NCI-H2196 (cell line): ENCODE results near the gene GRK2.

Source experiments
- DNase-seq: peaks from one replicate; lab custom pipeline; 2025; ENCODE audit not compliant: unreplicated experiment; lab: John Stamatoyannopoulos, UW

GRK2 gene

DNA sequence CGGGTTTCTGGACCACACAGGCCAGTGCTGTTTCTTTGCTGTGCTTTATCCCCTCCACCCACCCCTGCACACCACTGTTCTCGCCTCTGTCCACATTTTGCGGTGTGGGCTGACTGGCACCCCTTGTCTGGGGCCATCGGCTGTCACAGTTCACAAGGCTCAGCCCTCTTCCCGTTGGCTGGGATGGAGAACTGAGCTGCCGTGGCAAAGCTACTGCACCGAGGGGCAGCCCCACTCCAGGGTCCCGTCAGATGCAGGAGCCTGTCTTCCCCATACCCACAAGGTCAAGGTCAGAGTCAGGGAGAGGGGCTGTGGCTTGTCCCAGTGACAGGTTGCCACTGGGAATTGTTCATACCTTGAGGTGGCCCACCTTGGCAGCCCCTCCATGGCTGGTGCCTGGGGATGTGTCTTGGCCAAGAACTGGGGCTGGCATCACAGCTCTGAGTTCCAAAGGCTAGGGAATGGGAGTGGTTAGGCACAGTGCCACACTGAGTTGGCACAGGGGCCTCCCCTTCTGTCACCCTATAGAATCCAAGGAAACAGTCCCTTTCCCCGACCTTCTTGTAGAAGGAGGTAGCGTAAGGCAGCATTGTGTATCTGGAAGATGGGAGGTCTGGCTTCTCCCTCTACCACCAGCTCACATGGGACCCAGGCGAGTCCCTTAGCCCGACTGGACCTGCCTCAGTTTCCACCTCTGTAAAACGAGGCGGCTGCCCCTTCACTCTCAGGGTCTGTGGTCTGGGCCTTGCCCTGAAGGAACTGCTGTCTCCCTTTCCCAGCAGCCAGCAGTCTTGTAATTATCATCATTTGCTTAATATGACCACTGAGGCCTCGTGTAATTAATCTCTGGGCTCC is 3.4 kb downstream of the GRK2 start:
- no peak for DNase-seq

DNA sequence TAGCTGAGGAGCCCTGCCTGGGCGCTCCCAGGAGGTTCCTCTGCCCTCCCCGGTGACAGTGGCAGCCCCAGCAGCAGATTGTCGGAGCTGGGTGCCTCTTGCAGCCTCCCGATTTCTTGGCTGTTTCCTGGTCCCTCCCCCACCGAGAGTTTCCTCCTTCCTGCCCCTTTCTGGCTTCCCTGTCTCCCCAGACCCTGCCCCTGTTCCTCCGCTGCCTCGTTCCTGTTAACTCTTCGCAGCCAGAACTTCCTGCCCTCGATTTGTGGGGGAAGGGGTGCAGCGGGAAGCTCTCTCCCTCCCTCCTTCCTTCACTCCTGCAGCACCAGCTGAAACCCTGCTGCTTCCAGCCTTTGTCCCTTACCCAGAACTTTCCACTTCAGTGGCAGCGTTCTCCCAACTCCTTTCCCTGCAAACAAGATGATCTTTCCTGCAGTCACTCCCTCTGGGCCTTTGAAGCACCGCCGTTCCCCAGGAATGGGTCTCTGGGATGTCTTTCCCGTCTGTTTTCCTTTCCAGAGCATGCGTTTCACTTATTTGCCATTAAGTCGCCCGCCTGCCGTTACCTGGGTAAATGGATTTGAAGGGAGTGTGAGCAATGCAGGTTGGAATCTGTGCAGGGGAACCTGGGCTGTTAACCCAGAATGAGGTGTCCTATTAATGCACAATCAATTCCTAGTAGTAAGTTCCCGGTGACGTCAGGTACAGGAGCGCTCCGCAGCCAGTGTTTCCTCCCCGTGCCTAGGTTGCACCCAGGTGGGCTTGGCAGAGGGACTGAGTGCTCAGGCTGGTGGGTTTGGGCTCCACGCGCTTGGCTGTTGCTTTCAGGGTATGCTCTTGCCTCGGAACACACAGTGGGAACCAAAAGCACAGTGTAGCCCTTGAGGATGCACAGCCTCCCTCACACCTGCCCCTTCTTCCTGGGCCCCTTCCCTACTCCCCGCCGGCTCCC is 4.3 kb downstream of the GRK2 start:
- no peak for DNase-seq

DNA sequence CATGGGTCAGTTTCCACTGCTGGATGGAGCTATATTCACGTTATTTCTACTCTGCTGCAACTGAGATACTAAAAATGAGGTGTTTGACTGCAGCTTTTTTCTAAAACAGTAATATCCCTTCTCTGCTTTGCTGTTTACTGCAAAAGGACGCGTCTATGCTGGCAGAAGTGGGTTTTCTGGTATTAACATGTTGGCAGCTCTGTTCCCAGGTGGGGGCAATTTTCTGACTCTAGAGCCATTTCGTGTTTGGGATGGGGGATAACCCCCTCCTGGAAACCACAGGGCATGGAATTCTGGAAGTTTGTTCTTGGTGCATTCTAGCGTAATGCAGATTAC is 4.9 kb downstream of the GRK2 start:
- no peak for DNase-seq

DNA sequence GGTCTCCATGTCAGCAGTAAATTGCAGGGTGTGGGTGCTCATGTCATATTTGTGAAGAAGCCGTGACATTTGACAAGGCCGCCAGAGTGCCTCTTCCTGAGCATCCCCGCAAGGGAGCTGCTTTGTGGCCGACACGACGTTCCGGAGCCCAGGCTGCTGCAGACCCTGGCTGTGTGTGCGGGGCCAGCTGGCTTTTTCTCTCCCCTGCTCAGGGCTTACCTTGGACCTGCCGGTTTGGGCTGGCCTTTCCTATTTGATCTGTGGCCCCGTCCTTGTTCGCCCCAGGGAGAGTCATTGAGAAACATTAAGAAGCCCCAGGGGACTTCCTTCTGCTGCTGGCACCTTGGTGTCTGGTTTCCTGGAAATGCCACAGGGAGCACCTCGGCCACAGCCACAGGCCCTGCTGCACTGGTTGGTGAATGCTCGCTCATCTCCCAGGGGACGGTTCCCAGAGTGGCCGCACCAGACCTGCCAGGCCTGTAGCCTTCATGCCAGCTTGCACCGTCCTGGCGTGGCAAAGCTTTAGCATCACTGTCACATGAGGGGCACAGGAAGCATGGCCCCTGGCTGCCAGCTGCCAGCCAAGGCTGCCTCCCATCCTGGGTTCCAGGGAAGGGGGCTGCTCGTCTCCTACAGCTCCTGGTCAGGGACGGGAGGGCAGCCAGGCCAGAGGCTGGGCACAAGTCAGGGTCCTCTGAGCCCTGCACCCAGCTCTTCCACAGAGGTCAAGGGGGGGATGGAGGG is 5.4 kb downstream of the GRK2 start:
- no peak for DNase-seq

DNA sequence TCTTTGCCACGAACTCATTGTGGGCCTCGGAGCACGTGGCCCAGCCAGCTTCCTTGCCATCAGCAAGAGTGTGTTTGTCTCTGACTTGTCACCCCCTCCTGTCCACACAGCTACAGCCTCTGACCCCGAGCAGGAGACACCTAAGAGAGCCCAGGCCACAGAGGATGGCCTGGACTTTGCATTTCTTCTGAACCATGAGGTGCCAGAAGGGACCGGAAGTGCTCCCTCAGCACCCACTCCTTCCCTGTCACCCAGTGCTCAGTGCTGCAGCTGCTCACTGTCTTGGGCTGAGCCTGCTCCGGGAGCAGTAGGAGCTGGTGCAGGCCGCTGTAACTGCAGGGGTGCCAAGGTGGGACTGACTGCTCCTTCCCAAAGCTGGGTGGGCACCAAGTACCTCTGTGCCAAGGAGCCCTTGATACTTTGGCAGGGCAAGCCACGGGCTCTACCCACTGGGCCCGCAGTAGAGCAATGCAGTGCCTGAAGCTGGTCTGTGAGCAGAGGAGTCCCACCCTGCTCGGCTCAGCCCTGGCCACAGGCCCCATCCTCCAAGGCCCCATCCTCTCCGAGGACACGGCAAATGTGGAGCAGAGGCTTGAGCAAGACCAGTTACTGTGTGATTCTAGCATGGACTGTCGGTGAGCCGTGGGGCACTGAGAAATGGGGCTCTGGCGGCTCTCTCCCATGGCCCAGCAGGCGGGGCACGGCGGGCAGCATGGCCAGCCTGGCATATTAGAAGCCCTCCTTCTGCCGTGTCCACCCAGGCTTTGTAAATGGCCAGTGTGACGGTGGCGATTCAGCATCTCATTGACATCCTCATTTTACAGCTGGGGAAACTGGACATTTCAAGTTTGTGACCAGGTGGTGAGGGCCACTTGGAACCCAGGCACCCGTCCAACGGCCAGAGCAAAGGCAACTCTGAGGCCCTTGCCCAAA is 6.3 kb downstream of the GRK2 start:
- no peak for DNase-seq

DNA sequence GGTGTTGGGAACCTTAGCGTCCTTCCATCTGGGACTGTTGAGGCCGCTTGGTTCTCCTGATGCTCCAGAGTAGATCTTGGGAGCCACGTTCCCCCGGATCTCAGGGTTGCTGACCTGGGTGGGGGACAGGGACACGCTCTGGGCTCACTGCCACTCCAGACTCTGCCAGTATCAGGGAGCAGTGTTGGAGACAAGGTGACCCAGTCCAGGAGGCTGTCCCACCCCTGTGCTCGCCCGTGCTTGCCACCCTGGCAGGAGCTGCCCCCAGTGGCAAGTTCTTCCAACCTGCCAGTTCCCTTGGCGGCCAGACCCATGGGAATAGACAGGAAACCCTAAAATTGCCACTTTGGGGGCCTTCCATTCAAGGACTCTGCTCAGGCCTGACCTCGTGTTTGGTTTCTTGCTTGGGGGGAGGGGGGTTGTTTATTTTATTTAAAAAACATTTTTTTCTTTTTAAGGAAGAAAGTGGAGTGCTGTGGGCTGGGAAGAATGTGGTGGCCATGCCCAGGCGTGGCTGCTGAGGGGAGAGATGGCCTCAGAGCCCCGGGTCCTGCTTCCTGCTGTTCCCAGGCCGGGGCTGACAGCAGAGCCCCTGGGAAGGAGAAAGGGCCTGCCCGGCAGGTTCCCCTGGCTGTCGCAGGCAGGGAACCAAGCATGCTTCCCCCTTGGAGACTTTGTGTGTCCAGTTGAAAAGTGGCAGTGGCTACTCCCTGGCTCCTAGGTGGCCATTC is 7.2 kb downstream of the GRK2 start:
- DNase-seq: no peak

DNA sequence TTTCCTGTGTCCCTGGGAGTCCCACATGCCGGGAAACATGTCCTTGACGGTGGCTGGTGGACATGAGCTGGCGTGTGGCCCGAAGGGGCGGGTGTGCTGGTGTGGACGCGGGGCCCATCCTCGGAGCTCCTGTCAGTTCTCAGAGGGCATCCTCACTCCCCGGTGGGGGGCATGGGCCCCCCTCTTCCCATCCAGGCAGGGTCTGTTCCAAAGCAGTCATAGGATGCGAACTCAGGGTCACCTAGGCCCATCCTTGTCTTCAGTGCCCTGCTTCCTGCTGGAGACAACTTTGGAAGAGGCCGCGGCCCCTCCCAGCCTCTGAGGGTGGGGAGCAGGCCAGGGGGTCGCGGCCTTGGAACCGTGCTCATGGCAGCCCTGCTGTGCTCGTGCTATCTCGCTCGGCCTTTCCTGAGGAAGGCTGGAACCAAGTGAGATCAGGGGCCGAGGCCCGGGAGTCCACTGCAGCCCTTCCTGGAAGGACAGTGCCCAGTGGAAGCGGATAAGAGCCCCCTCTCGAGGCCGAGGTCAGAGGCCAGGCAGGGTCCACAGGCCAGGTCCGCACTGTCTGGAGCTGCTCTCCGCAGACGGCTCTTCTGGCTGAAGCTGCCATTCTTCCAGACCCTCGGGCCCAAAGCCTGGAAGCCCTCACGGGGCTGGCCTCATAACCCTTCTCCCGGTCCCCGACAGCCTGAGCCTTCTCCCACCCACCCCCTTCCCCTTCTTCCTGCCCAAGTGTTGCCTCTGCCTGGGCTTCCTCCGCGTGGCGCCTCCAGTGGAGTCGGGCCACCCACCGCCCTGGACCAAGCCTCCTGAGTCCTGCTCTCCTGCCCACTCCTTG is 8.7 kb downstream of the GRK2 start:
- DNase-seq: no peak

DNA sequence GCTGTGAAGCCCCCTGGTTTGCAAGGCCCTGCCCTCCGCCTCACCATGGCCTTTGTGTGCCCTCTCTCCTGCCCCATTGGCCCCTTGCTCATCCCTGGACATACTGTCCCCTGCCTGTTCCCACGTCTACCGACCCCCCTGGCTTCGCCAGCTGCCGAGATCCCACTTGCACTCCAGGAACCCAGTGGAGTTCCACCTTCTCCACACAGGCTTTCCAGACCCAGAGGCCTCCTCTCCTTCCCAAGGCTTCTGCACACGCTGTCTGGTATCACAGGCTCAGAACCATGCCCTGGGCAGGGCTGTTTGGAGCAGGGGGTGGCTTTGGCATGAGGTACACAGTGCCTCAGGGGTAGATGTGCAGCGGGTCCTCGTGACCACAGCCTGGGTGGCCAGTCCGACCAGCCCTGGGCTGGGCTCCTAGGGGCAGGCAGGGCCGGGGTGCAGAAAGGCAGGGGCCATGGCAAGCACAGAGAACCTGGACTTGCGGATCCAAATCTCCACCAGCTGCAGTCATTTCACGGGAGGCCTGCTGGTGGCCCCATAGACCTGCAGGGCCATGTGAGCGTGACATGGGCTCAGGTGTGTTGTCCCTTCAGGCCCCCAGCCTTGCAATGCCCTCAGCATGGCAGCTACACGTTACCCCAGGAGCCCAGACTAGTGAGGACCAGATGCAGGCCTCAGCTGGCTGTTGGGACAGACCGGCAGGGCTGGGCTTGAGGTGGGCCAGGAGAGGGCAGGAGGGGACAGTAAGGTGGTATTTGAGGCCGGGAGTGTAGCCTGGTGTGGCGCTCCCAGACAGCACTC is 9.5 kb downstream of the GRK2 start:
- no peak for DNase-seq

DNA sequence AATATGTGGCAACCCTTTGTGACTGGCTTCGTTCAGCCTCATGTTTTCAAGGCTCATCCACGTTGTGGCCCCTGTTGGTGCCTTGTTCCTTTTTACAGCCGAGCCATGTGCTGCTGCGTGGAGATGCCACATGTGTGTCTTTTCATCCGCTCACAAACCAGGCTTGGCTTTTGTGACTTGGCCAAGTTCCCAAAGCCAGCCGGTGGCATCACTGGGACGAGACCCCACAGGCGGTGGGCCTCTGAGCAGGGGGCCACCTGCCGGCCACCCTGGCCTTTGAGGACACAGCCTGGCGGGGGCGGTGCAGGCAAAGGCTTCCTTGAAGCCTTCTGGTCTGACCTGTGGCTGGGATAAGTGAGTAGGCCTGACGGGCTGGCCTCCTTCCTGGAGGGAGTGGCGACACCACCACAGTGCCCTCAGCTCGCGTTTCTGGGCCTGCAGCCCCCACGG is 10.5 kb downstream of the GRK2 start:
- no peak for DNase-seq

DNA sequence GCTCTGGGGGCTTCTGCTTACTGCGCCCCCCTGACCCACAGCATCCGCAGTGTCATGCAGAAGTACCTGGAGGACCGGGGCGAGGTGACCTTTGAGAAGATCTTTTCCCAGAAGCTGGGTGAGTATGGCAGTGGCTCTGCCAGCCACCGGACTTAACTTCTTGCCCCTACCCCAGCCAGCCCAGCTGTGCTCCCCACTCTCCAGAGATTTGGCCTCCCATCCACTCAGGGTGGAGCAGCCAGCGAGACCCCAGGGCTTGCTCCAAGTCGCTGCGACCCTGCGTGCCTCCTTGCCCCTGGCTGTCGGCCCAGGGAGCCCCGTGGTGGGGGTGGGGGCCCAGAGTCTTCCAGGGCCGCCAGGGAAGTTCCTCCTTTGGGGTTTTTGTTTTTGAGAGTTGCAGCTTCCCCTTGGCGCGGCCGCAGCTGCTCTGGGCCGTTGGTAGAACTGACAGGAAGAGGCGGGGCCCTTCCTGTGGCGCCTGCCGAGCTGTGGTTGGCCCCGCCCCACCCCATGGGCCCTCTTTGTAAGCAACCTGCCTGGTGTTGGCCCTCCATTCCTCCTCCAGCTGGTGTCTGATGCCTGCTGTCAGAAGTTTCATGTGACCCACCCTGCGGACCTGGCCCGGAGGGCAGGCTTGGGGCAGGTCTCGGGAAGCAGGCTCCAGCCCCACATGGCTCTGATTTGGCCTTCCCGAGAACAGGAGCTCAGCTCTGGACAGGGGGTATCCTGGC is 11.1 kb downstream of the GRK2 start:
- DNase-seq: peak; percentile 81

DNA sequence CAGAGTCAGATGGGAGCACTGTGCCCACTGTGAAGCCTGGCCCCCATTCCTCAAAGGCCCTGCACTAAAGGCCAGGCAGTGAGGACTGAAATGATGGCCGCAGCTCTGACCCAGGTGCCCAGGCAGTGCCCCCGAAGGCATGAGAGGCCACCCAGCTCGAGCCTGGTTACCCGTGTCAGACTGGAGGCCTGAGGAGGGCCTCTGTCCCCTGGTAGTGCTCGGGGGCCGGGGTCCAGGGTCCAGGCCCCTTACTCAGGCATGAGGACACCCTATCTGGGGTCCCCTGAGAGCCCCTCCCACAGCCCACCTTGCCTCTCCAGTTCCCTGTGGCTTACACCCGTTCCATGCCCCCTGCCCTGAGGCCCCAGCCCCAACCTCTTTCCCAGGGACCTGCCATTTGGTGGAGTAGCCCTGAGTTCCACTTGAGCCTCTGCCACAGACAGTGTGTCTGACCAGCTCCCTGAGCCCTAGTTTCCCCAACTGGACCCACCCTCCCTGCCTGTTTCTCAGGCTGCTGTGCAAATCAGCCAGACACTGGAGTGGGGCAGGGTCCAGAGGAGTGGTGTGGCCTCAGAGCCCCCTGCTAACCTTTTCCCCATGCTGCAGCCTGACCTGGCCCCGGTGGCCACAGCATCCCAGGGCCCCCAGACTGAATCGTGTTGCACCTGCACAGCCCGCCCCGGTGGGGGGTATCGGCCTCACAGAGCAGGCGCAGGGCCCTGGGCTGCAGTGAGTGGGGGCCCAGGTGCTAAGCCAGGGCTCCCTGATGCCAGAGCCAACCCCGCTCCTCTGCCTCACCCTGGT is 12.1 kb downstream of the GRK2 start:
- no peak for DNase-seq

DNA sequence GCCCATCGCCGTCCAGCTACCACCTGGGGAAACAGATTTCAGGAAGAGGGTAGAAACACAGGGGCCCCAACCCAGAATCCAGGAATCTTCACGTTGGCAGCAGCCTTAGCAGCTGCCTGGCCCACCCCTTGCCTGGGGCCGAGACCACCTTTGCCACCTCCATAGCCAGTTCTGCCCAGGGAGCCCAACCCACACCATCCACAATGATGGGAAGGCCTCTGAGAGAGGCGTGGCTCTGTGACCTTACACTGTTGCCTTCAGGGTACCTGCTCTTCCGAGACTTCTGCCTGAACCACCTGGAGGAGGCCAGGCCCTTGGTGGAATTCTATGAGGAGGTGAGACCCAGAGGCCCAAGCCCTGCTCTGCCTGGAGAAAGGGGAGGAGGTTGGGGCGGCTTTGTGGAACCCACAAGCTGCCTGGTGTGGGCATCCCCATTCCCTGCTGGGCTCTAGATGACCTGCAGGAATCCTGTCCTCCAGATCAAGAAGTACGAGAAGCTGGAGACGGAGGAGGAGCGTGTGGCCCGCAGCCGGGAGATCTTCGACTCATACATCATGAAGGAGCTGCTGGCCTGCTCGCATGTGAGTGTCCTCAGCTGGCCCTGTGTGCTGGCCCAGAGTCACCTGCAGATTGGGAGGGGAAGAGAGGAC is 12.8 kb downstream of the GRK2 start:
- DNase-seq: no peak

DNA sequence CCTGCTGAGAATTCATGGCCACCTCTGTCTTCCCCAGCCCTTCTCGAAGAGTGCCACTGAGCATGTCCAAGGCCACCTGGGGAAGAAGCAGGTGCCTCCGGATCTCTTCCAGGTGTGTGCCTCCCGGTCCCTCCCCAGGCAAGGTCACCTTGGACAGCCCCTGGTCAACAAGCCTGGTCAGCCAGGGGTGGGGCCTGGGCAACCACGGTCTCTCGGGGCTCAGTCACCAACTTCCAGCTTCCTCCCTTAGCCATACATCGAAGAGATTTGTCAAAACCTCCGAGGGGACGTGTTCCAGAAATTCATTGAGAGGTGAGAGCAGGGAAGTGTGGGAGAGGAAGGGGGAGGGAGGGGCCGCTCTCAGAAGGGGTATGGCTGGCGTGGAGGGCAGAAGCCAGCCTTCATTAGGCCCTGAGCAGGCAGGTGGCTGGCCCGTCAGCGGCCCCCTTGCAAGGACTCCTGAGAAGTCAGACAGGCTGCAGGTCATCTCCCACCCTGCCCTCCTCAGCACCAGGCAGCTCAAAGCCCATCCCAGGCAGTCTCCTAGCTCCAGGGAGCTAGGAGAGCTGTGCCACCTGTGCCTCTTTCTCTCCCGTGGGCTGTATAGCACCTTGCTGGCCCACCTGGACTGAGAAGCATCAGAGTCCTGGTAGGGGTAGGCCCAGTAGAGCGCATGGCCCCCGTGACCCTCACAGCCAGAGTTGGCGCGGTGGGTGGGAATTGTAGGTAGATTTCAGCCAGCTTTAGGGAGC is 13.5 kb downstream of the GRK2 start:
- DNase-seq: no peak

DNA sequence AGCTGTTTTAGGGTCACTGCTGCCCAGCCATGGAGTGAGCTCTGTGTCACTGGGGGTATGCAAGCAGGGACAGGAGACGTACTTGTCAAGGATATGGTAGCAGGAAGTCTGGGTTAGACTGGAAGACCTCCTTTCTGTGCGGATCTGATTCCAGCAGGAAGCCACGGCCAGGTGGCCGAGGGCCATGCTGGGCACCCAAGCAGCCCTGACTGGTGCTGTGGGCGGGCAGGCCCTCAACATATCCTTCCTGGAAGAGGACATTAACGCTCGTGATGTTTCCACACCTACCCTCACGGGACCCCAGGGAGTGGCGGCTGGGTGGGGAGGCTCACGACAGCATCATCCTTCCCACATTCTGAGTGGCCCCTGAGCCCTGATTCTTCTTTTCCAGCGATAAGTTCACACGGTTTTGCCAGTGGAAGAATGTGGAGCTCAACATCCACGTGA is 14.1 kb downstream of the GRK2 start:
- no peak for DNase-seq
